HepG2 (cell line): Measurements from ENCODE around the gene SLC38A4. TPM values are rescaled to one million over a fixed set of nuclear protein-coding genes. Genes with fewer than 3 reads are reported as not detected.

Source experiments
- ARID5B ChIP-seq: IDR thresholded peaks from 2 replicates; pipeline ENCODE4 v1.4.0; 2020; ENCODE audit warnings: mild to moderate bottlenecking, missing genetic modification reagents
- CEBPB ChIP-seq: IDR thresholded peaks from 2 replicates; pipeline ENCODE4 v1.6.1; 2011; ENCODE audit warnings: low read depth, low read length, improper control_type of control experiment, borderline replicate concordance
- ERF ChIP-seq: IDR thresholded peaks from 2 replicates; pipeline ENCODE4 v1.6.1; 2018; ENCODE audit warnings: missing biosample characterization, missing genetic modification reagents
- FOXJ3 ChIP-seq: sonication (generic); formaldehyde crosslinking; IDR thresholded peaks from 2 replicates; pipeline ENCODE4 v1.4.0; 2020; ENCODE audit warnings: missing genetic modification reagents, mild to moderate bottlenecking, borderline replicate concordance
- GATAD2A ChIP-seq: IDR thresholded peaks from 2 replicates; pipeline ENCODE4 v1.6.1; 2016
- HNF4A ChIP-seq: sonication (generic); formaldehyde crosslinking; IDR thresholded peaks from 2 replicates; pipeline ENCODE4 v1.4.0; 2020; ENCODE audit warnings: missing genetic modification reagents
- KIAA2018 ChIP-seq: sonication (generic); formaldehyde crosslinking; IDR thresholded peaks from 2 replicates; pipeline ENCODE4 v1.5.0; 2020; ENCODE audit warnings: mild to moderate bottlenecking, missing genetic modification reagents, borderline replicate concordance
- MIER3 ChIP-seq: IDR thresholded peaks from 2 replicates; pipeline ENCODE4 v1.6.1; 2016; ENCODE audit warnings: missing compliant biosample characterization, borderline replicate concordance
- MTF1 ChIP-seq: sonication (generic); formaldehyde crosslinking; IDR thresholded peaks from 2 replicates; pipeline ENCODE4 v1.5.0; 2020; ENCODE audit warnings: missing genetic modification reagents
- POLR2G ChIP-seq: fragments of 200-400 bp; formaldehyde crosslinking; IDR thresholded peaks from 2 replicates; pipeline ENCODE4 v1.6.1; 2018; ENCODE audit warnings: mild to moderate bottlenecking, low read depth, low read length, moderate library complexity
- RARA ChIP-seq: IDR thresholded peaks from 2 replicates; pipeline ENCODE4 v1.6.1; 2016; ENCODE audit warnings: missing genetic modification reagents, missing compliant biosample characterization
- SOX6 ChIP-seq, 2 experiments: fragments of 450-650 bp in 1 of 2; sonication (generic) in 1 of 2; formaldehyde crosslinking in 1 of 2; IDR thresholded peaks; 2 replicates each; pipeline versions ENCODE4 v1.4.0 to v1.6.1; 2017 to 2020; ENCODE audit warnings: antibody characterized with exemption in 1 of 2, mild to moderate bottlenecking in 1 of 2, missing genetic modification reagents in 1 of 2
- SP4 ChIP-seq: sonication (generic); formaldehyde crosslinking; IDR thresholded peaks from 2 replicates; pipeline ENCODE4 v1.8.1; 2023; ENCODE audit warnings: mild to moderate bottlenecking, missing genetic modification reagents
- TBX3 ChIP-seq: fragments of 450-650 bp; IDR thresholded peaks from 2 replicates; pipeline ENCODE4 v1.6.1; 2017; ENCODE audit warnings: antibody characterized with exemption, mild to moderate bottlenecking, inconsistent platforms, borderline replicate concordance
- TOPORS ChIP-seq: sonication (generic); formaldehyde crosslinking; IDR thresholded peaks from 2 replicates; pipeline ENCODE4 v1.8.0; 2023; ENCODE audit warnings: mild to moderate bottlenecking, missing genetic modification reagents
- TRIM24 ChIP-seq: sonication (generic); formaldehyde crosslinking; IDR thresholded peaks from 2 replicates; pipeline ENCODE4 v1.8.0; 2022; ENCODE audit warnings: mild to moderate bottlenecking, missing genetic modification reagents
- ZC3H13 ChIP-seq: sonication (generic); formaldehyde crosslinking; IDR thresholded peaks from 2 replicates; pipeline ENCODE4 v1.8.1; 2023; ENCODE audit warnings: mild to moderate bottlenecking, missing genetic modification reagents, moderate library complexity
- ZNF12 ChIP-seq: sonication (generic); formaldehyde crosslinking; IDR thresholded peaks from 2 replicates; pipeline ENCODE4 v1.5.0; 2020; ENCODE audit warnings: missing genetic modification reagents
- ZNF652 ChIP-seq: IDR thresholded peaks from 2 replicates; pipeline ENCODE4 v1.6.1; 2016; ENCODE audit warnings: low read depth, borderline replicate concordance
- ZNF75D ChIP-seq: sonication (generic); formaldehyde crosslinking; IDR thresholded peaks from 2 replicates; pipeline ENCODE4 v1.8.1; 2023; ENCODE audit warnings: missing genetic modification reagents, mild to moderate bottlenecking, borderline replicate concordance
- ZSCAN21 ChIP-seq: sonication (generic); formaldehyde crosslinking; IDR thresholded peaks from 2 replicates; pipeline ENCODE4 v1.8.0; 2022; ENCODE audit warnings: mild to moderate bottlenecking, missing genetic modification reagents, moderate library complexity, borderline replicate concordance
- polyA plus RNA-seq, 8 experiments: library from polyadenylated mRNA; depleted of rRNA in 3 of 8; stranded (reverse) in 7 of 8; unstranded in 1 of 8; fragments of >200 nt; fragmentation: Illumina TruSeq in 4 of 8; extraction: Trizol in 4 of 8; gene quantifications; 2 replicates each; pipeline versions ENCODE4 v1.2.1 to v1.2.3, GENCODE V29; 2011 to 2016; ENCODE audit warnings: low read depth in 4 of 8, missing spikeins in 1 of 8, mixed read lengths in 1 of 8; ENCODE audit not compliant: insufficient read depth in 1 of 8
- total RNA-seq, 5 experiments: library from RNA; depleted of rRNA; stranded (reverse); fragments of >200 nt; fragmentation: Illumina TruSeq; extraction: Trizol; gene quantifications; 2 replicates each; pipeline ENCODE4 v1.2.3, GENCODE V29; 2016; ENCODE audit warnings: low read depth in 1 of 5

SLC38A4 gene
- total and polyA plus RNA-seq, 2 of the 13 experiments (the other 11 are each of a cell fraction or from before 2014, with no cell fraction given): 3.5 to 5.2 TPM

GRCh38 chr12:46839964-46840363 lies 14.2 kb upstream of the SLC38A4 start (continued):
- TF ChIP-seq TOPORS (CRISPR knock-in tag) (no peak), GATAD2A (CRISPR knock-in tag) (peak; percentile 84), ARID5B (CRISPR knock-in tag) (peak; percentile 76), RARA (peak; percentile 26; the same call in 1 of the 2 replicates), ZSCAN21 (CRISPR knock-in tag) (no peak), ERF (CRISPR knock-in tag) (no peak), FOXJ3 (CRISPR knock-in tag) (peak; percentile 39; the same call in 1 of the 2 replicates), SOX6 (IDR thresholded peaks at IDR 0.05) (no peak), SOX6 (CRISPR knock-in tag; IDR thresholded peaks at IDR 0.05) (peak; percentile 82), ZC3H13 (CRISPR knock-in tag) (no peak), ZNF75D (CRISPR knock-in tag) (no peak), TRIM24 (CRISPR knock-in tag) (no peak), SP4 (CRISPR knock-in tag) (no peak), ZNF12 (CRISPR knock-in tag) (no peak), MIER3 (CRISPR knock-in tag) (peak; percentile 50; the same call in 1 of the 2 replicates), MTF1 (CRISPR knock-in tag) (no peak), KIAA2018 (CRISPR knock-in tag) (no peak), TBX3 (peak; percentile 88), ZNF652 (CRISPR knock-in tag) (peak; percentile 63; the same call in 1 of the 2 replicates), CEBPB (peak; percentile 92), POLR2G (no peak), HNF4A (CRISPR knock-in tag) (peak; percentile 43; the same call in 1 of the 2 replicates)
